Hematopoietic multipotent progenitor cell treated with erythropoietin and hydrocortisone succinate and interleukin-3 and kit ligand, for 6 days (in vitro differentiated cells): ENCODE results near the gene EFNA2.
"Not testable (repeated sequence)": the region's sequence is repeated elsewhere in the genome, so short reads cannot be mapped to it uniquely, and the experiment has no call there.

Experiments used
- DNase-seq: peaks from one replicate; pipeline ENCODE4 v3.0.0-alpha.2; 2015

EFNA2 gene

GRCh38 chr19:1300744-1301490 is 15.2 kb downstream of the EFNA2 start:
- DNase-seq, result no peak

GRCh38 chr19:1302533-1303239 is 17.0 kb downstream of the EFNA2 start:
- DNase-seq, result no peak

DNA sequence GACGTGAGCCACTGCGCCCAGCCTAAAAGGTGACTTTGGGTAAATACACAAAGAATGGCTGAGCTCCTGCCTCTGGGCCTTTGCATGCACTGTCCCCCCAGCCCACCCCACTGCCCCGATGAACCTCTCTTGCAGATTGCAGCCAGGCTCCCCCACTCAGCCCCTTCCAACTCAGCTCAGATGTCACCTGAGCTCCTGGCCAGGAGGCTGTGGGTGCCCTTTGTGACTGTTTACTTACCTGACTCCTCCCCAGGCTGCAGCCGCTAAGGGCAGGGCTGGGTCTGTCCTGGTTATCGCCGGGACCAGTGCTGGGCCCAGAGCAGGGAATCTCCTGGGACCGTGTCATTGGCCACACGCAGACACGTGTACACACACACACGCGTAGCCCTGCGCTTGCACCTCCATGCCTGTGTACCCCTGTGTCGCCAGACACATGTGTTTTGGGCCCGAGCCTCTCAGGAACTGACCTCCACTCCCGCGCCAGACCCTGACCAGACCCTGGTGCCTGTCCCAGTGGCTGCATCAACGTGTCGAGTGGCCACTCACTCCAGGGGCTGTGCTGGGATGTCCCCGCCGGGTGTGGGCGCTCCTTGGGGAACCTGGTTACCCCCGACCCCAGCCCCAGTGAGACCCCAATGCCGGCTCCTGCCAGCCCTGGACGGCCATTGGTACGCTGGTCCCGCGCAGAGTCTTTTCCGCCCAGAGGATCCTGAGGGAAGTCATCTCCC is 18.7 kb downstream of the EFNA2 start:
- no peak for DNase-seq

DNA sequence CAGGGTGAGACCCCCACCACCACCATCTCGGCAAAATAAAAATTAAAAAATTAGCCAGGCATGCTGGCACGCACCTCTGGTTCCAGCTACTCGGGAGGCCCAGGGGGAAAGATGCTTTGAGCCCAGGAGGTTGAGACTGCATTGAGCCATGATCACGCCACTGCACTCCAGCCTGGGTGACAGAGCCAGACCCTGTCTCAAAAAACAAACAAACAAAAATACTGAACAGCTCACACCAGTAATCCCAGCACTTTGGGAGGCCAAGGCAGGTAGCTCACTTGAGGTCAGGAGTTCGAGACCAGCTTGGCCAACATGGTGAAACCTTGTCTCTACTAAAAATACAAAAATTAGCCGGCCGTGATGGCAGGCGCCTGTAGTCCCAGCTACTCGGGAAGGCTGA is 19.7 kb downstream of the EFNA2 start:
- not testable (repeated sequence) for DNase-seq

GRCh38 chr19:1307320-1307719 is 21.6 kb downstream of the EFNA2 start:
- DNase-seq, result no peak

DNA sequence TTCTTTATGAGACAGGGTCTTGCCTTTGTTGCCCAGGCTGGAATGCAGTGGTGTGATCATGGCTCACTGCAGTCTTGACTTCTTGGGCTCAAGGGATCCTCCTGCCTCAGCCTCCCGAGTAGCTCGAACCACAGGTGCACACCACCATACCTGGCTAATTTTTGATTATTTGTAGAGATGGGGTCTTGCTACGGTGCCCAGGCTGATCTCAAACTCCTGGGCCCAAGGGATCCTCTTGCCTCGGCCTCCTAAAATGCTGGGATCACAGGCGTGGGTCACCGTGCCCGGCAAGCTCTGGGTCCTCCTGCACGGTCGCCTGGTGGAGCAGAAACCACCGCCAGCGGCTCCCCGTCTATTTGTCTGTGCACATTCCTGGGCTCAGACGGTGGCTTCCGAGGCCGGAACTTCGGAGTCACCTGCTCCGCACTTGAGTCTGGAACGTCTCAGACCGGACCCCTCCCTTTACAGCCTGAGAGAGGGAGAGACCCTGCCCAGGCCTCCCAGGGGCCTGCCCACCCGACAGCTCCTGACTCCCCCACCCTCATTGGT is 22.2 kb downstream of the EFNA2 start:
- no peak for DNase-seq

GRCh38 chr19:1308718-1309117 is 23.0 kb downstream of the EFNA2 start:
- DNase-seq, result no peak

DNA sequence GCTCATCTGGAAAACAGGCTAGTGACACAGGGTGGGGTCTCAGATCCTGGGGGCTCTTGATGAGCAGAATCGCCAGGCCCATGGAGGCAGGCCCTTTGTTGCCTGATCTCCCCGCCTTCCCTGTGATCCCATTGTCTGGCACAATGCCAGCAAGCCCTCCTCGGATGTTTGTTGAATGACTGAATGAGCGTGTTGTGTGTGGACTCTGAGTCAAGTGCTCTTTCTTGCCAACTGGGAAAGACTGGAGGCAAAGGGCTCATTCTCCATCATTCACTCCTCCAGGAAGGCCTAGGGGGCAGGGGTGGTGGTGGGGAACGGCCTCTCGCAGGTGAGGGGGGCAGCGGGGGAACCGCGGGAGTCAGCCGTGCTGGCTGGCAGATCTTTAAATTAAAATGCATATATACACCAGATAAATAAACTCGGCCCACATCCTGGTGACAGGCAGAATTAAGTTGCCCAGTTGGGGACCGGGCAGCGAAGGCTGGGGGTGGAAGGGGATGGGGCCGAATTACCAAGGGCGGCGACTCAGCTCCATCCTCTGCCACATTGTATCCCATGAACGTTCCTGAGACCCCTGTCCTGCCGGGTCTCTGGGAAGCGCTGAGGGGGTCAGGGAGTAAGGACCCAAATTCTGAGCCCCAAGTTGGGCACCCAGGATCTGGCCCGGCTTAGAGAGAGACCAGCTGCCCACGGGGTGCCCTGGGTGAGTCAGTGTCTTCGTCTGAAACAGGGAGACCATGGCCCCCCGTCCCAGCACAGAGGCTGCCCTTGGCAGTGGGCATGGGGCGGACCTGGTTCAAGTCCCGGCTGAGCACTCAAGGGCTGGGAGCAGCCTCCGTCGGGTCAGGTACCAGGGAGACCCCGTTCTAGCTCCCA is 24.5 kb downstream of the EFNA2 start:
- peak; percentile 32 for DNase-seq

DNA sequence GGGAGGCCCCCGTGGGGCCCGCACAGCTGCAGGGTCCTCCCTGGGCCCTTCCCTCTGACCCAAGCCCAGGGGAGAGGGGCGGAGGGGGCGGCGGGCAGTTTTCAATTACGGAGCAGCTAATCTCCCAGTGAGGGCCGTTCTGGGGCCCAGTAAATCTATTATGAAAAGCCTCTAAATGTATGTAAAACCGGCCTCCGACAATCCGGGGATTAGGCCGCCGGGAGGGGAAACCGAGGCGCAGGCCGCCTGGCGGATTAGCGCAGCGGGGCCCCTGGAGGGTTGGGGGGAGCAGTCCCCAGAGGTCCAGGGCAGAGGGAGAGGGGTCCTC is 25.1 kb downstream of the EFNA2 start:
- DNase-seq, result no peak

DNA sequence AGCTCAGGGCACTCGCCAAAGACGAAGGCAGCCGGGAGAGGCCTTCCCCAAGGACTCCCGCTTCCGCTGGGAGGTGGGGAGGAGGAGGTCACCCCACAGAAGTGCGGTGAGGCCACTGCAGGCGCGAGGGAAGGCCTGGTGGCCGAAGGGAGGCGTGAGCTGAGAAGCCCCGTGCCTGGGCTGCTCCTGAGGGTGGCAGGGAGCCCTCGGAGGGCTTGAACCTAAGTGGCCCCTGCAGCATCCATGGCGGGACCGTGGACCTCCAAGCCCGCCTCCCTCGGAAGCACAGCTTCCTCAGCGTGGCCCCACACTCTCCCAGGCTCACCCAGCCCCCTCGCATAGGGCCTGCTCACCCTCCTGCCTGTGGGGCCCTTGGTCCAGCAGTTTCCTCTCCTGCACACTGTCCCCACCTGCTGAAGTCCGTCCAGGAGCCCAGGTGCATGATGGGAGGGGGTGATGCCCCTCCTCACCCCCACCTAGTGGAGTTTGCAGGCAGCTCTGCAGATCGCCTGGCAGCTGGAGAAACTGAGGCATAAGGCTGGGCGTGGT is 25.9 kb downstream of the EFNA2 start:
- DNase-seq, result no peak

DNA sequence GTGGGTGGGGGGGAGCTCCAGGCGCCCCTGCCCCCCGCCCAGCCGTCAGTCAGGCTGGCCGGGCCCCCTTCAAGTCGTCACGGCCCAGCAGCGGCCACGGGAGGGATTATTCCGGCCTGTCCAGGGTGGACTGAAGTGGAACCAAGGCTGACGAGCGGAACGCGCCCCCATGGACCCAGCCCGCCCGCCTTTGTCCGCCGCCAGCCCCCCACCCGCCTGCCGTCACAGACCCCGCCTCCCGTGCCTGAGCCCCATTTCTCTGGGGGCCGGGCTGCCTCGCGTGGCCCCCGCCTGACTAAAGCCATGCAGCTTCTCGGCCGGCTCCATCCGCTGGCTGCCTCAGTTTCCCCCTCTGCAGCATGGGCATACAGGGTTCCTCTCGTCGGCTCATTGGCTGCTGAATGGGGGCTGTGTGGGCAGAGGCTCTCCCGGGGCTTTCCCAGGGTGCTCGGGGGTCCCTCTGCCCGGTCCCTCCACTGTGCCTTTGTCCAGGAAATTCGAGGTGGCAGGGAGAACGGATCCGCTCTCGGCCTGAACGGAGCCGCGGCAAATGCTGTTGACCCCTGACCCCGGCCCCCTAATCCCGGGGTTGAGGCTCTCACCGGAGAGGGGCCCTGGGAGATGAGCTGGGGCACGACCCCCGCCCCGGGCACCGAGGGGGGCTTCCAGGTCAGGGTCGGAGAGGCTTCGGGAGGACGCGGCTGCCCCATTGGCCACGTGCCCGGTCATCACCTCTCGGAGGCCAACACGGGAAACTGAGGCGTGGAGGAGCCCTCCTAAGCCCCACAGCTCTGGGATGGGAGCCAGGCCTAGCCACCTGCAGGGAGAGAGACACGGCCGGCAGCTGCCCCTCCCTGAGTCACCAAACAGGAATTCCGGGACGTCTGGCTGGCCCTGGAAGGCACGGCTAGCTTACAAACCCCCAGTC is 27.4 kb downstream of the EFNA2 start:
- no peak for DNase-seq

- DNase-seq, result no peak
Measured at GRCh38 chr19:1313695-1314613, 28.3 kb downstream of the EFNA2 start.

- peak; percentile 61 for DNase-seq
Measured at GRCh38 chr19:1315470-1316166, 29.9 kb downstream of the EFNA2 start.

- no peak for DNase-seq
Measured at GRCh38 chr19:1316466-1316865, 30.8 kb downstream of the EFNA2 start.

DNA sequence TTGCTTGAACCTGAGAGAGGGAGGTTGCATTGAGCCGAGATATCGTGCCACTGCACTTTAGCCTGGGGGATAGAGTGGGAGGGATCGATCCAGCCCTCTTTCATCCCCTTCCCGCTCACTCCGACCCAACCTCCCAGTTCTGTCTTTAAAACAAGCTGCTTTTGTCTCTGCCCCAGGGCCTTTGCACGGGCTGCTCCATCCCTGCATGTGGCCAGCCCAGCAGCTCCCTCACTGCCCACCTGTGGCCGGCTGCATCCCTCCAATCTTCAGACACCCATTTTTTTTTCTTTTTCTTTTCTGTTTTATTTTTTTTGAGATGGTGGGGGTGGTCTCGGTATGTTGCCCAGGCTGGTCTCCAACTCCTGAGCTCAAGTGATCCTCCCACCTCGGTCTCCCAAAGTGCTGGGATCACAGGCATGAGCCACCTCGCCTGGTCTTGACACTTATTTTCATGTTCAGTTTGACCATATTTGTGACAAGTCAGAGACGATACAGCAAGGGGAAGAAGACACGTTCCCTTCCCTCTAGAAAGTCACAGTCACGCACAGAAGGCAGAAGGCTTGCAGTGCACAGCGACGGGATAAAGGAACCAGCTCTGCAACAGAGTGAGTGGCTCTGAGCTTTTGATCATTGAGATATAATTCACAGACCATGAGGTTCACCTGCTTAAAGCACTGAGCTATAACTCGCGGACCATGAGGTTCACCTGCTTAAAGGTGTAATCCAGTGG is 31.8 kb downstream of the EFNA2 start:
- no peak for DNase-seq

- DNase-seq, result no peak
Measured at GRCh38 chr19:1318678-1319471, 33.2 kb downstream of the EFNA2 start.

- DNase-seq, result not testable (repeated sequence)
Measured at GRCh38 chr19:1320282-1320650, 34.6 kb downstream of the EFNA2 start.

DNA sequence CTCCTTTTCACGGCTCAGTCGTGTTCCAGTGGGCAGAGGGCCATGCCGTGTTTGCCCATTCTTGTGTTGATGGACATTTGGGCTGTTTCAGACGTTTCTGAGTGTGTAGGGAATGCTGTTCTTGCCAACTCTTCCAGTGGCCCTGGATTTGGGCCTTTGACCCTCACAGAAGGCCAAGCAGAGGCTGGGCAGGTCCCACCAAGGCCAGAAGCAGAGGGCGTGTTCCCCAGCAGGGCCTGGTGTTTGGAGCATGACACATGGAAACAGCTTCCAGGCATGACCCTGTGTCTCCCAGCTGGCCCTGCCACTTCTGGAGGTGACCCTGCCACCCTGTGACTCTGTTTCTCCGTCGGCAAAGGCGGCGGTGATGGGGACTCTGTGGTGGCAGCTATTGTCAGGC is 35.9 kb downstream of the EFNA2 start:
- DNase-seq, result no peak
